ENCODE measurements around the gene FASTKD3.

FASTKD3 gene

DNA sequence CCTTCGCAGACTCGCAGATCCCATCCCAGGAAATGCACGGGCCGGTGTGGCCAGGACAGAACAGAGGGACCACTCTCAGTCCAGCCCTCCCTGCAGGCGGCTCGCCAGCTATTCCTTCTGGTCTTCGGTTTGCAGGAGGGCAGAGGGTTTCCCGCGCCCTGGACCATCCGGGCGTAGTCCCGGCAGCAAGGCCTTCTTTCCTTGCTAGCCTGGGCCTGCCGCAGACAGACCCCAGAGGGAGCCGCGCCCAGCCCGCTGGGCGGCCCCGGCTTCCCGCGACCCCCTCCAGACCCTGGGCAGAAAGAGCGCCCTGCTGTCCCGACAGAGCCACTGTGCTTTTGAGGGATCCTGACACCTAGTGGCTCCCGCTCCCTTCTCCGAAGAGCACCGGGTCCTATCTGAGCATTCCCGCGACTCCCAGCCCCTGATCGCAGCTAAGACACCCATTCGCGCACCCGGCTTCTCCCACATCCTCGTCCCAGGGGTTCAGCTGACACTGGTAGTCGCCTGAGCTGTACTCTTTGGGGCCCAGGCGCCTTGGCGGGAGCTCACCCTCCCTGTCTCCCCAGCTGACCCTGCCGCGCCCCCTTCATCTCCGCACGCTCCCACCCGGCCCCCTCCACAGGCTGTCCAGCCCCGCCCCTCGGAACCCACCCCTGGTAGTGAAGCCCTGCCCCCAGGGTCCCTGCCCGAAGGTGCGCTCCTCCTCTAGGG, 19.0 kb downstream of the FASTKD3 start:
- TF ChIP-seq POLR2A (IDR thresholded peaks at IDR 0.05; ENCODE audit: low read depth, low read length) = no peak
- no peak for DNase-seq (ENCODE audit: insufficient read length, low spot score)
- no peak for FAIRE-seq

GRCh38 chr5:7848296-7848695, 20.5 kb downstream of the FASTKD3 start:
- DNase-seq (ENCODE audit: insufficient read length, low spot score) (no peak), FAIRE-seq (no peak)
- no peak for TF ChIP-seq POLR2A (IDR thresholded peaks at IDR 0.05; ENCODE audit: low read depth, low read length)

GRCh38 chr5:7846327-7846726, 22.5 kb downstream of the FASTKD3 start:
- TF ChIP-seq POLR2A (IDR thresholded peaks at IDR 0.05; ENCODE audit: low read depth, low read length) = no peak
- no peak for DNase-seq (ENCODE audit: insufficient read length, low spot score)
- no peak for FAIRE-seq

GRCh38 chr5:7845557-7845956, 23.3 kb downstream of the FASTKD3 start:
- TF ChIP-seq POLR2A (IDR thresholded peaks at IDR 0.05; ENCODE audit: low read depth, low read length) = no peak
- FAIRE-seq (no peak), DNase-seq (ENCODE audit: insufficient read length, low spot score) (no peak)

DNA sequence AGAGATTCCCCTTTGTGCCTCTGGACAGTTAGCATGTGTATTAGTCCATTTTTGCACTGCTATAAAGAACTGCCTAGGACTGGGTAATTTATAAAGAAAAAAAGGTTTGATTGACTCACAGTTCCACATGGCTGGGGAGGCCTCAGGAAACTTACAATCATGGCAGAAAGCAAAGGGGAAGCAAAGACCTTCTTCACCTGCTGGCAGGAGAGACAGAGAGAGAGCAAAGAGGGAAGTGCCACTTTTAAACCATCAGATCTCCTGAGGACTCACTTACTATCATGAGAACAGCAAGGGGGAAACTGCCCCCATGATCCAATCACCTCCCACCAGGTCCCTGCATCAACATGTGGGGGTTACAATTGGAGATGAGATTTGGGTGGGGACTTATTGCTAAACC, 23.9 kb downstream of the FASTKD3 start:
- DNase-seq (ENCODE audit: insufficient read length, low spot score) = no peak
- no peak for TF ChIP-seq POLR2A (IDR thresholded peaks at IDR 0.05; ENCODE audit: low read depth, low read length)
- FAIRE-seq = no peak

DNA sequence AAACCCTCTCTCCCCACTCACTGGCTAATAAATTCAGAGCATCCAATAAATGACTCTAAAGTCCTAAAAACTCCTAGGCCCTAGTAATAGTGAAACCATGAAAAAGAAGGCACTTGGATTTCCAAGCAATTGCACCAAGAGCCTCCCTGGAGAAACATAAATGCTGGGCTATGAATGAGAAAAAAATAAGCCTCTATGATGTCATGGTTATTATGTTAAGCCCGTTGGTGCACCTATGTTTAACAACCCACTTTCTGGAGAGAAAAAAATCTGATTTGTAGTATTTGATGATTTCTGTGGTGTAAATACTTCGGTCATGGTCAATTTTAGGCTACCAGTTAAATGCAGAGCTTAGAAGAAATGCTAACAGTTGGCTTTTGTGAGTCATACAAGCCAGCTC, 26.3 kb downstream of the FASTKD3 start:
- no peak for TF ChIP-seq POLR2A (IDR thresholded peaks at IDR 0.05; ENCODE audit: low read depth, low read length)
- no peak for FAIRE-seq
- DNase-seq (ENCODE audit: insufficient read length, low spot score) = no peak

GRCh38 chr5:7837403-7837802, 31.4 kb downstream of the FASTKD3 start:
- TF ChIP-seq POLR2A (IDR thresholded peaks at IDR 0.05; ENCODE audit: low read depth, low read length) = no peak
- no peak for FAIRE-seq
- DNase-seq (ENCODE audit: insufficient read length, low spot score) = no peak

DNA sequence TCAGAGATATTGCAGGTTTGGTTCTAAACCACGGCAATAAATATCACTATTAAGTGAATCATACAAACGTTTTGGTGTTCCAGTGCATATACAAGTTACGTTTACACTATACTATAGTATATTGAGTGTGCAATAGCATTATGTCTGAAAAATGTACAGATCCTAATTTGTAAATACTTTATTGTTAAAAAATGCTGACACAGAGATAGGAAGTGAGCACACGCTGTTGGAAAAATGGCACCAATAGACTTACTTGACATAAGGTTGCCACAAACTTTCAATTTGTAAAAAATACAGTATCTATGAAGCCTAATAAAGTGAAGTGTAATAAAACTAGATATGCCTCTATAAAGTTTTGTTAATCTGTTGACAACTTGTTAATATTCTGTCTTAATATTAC, 33.8 kb downstream of the FASTKD3 start:
- FAIRE-seq (no peak), DNase-seq (ENCODE audit: insufficient read length, low spot score) (no peak)
- no peak for TF ChIP-seq POLR2A (IDR thresholded peaks at IDR 0.05; ENCODE audit: low read depth, low read length)

DNA sequence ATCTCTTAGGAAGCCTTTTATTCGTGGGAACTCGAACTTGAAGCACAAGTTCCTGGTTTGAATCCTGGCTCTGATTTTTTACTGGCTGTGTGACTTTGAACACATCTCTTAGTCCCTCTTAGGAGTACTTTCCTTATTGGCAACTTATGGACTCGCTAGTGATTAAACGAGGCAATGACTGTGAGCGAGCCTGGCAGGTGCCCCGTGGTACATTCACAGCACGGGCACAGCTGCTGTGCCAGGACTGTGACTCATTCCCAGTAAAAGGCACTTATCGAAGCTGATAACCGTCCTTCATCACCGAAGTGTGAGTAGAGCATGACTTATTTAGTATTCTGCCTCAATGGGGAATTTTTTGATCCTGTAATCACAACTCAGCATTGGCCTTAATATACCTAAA, 40.6 kb downstream of the FASTKD3 start:
- TF ChIP-seq POLR2A (IDR thresholded peaks at IDR 0.05; ENCODE audit: low read depth, low read length) = no peak
- DNase-seq (ENCODE audit: insufficient read length, low spot score) = no peak
- FAIRE-seq = no peak

DNA sequence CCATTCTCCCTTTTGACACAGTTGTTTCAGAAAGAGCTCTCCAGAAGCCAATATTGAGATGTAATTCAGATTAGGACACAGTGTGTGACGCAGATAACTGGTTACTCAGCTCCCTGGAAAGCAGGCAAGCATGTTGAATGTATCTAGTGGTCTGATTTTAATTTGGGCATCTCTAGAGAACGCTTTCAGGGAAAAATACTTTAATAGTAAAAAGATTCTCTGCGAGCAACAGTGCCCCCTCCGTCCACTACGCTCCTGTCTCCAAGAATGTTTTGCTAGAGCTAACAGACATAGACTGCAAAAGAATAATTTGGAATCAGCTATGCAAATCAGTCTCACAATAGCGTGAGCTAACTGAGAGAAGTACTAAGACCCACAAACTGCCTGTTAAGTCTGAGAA, 41.2 kb downstream of the FASTKD3 start:
- FAIRE-seq = no peak
- no peak for DNase-seq (ENCODE audit: insufficient read length, low spot score)
- TF ChIP-seq POLR2A (IDR thresholded peaks at IDR 0.05; ENCODE audit: low read depth, low read length) = no peak

DNA sequence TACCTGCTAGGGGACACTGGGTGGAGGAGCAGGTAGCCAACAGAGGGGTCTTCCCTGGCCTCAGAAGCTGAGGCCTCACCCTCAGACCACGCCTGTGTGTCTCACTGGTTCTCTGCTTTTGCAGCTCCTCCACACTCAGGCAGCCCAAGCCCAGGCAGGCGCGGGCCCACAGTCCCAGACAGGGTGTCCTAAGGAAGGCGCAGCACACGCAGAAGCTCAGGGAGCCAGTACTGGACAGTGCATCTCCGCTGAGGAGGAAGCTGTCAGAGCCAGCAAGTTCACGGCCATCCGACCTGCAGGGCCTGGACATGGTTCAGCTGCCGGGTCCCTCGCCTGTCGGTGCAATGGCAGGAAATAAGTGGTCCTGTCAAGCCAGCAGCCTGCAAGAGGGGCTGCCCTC, 43.2 kb downstream of the FASTKD3 start:
- DNase-seq (ENCODE audit: insufficient read length, low spot score) (no peak), FAIRE-seq (no peak)
- no peak for TF ChIP-seq POLR2A (IDR thresholded peaks at IDR 0.05; ENCODE audit: low read depth, low read length)

GRCh38 chr5:7824995-7825394, 43.8 kb downstream of the FASTKD3 start:
- TF ChIP-seq POLR2A (IDR thresholded peaks at IDR 0.05; ENCODE audit: low read depth, low read length) = no peak
- no peak for FAIRE-seq
- no peak for DNase-seq (ENCODE audit: insufficient read length, low spot score)

GRCh38 chr5:7823594-7823993, 45.2 kb downstream of the FASTKD3 start:
- DNase-seq (ENCODE audit: insufficient read length, low spot score) (no peak), FAIRE-seq (no peak)
- no peak for TF ChIP-seq POLR2A (IDR thresholded peaks at IDR 0.05; ENCODE audit: low read depth, low read length)

GRCh38 chr5:7822449-7822848, 46.4 kb downstream of the FASTKD3 start:
- DNase-seq (ENCODE audit: insufficient read length, low spot score) = no peak
- no peak for FAIRE-seq
- TF ChIP-seq POLR2A (IDR thresholded peaks at IDR 0.05; ENCODE audit: low read depth, low read length) = no peak

GRCh38 chr5:7816535-7816901, 52.3 kb downstream of the FASTKD3 start:
- no peak for TF ChIP-seq POLR2A (IDR thresholded peaks at IDR 0.05; ENCODE audit: low read depth, low read length)
- DNase-seq (ENCODE audit: insufficient read length, low spot score) = no peak
- FAIRE-seq = no peak
